Adrenal gland (tissue), 5 donors: ENCODE results near the gene CLMP.
A peak's percentile ranks its signal among the peaks of the same experiment; 100 is the strongest.

Experiments used
- POLR2A ChIP-seq, 2 donors: fragments of 450-650 bp; IDR thresholded peaks; one replicate each; pipeline ENCODE4 v1.6.1; 2017; ENCODE audit warnings: antibody characterized with exemption in 2 of 2, mild to moderate bottlenecking in 2 of 2, moderate library complexity in 1 of 2
- TF ChIP-seq, protein P1 (sequence below), 6 experiments: fragments of 450-650 bp in 4 of 6; fragments of 200-600 bp in 2 of 6; sonication (generic) in 1 of 6; IDR thresholded peaks; 1 replicate in 5 of 6; 2 replicates in 1 of 6; pipeline versions ENCODE4 v1.5.1 to v1.8.0; 2016 to 2021; ENCODE audit warnings: antibody characterized with exemption in 6 of 6, mild to moderate bottlenecking in 2 of 6, moderate library complexity in 1 of 6
- donor health status: DM: no; HTN: no; CAD: no.

DNA sequence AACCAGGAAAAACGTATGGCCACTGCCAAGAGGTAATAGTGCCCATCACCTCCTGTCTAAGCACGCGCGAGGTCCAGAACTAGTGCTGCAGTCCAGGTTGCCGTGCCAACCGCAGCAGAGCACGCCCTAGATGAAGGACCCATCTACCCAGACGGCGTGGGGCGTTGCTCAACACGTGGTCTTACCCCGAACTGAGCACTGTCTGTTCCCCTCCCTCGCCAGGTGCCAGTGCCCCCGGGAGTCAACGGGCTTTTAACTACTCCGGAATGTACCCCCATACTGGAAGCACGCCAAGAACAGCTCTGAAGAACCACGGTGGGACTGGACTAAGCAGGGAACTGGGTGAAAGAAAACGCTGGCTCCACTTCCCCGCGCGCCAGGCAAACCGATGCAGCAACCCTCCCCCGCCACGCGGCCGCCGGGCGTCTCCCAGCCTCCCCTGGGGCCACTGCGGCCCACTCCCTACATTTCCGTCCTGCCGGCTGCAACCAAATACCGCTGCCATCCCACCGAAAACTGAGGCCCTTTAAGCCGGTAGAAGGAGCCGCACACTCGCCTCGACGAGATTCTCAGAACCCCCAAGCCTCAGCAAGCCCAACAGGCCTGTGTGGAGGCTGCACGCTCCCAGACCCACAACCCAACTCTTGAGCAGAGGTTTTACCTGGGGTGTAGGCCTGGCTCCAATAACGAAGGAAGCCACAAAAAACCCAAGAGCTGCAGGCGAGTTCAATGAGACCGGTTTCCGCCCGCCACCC, 133.5 kb downstream of the CLMP start, which contains the start of gene HSPA8:
- TF ChIP-seq, protein P1, sequence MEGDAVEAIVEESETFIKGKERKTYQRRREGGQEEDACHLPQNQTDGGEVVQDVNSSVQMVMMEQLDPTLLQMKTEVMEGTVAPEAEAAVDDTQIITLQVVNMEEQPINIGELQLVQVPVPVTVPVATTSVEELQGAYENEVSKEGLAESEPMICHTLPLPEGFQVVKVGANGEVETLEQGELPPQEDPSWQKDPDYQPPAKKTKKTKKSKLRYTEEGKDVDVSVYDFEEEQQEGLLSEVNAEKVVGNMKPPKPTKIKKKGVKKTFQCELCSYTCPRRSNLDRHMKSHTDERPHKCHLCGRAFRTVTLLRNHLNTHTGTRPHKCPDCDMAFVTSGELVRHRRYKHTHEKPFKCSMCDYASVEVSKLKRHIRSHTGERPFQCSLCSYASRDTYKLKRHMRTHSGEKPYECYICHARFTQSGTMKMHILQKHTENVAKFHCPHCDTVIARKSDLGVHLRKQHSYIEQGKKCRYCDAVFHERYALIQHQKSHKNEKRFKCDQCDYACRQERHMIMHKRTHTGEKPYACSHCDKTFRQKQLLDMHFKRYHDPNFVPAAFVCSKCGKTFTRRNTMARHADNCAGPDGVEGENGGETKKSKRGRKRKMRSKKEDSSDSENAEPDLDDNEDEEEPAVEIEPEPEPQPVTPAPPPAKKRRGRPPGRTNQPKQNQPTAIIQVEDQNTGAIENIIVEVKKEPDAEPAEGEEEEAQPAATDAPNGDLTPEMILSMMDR (IDR thresholded peaks at IDR 0.05) = peak in 2 of 6 experiments; percentile 15 to 17
- TF ChIP-seq POLR2A (IDR thresholded peaks at IDR 0.05) = peak; percentile 97 to 98
